ENCODE measurements around the gene ERAP2.

Gene ERAP2

GRCh38 chr5:96963267-96963666 lies 87.0 kb downstream of the ERAP2 start:
- DNase-seq (ENCODE audit: low read depth) = no peak

- DNase-seq (ENCODE audit: low read depth) = no peak
Observed at GRCh38 chr5:96966801-96967200, 90.5 kb downstream of the ERAP2 start.

- DNase-seq (ENCODE audit: low read depth) = no peak
Observed at GRCh38 chr5:96967400-96967799, 91.1 kb downstream of the ERAP2 start.

GRCh38 chr5:96968074-96968473 lies 91.8 kb downstream of the ERAP2 start:
- DNase-seq (ENCODE audit: low read depth) = no peak

- DNase-seq (ENCODE audit: low read depth) = no peak
Observed at GRCh38 chr5:96968614-96969013, 92.3 kb downstream of the ERAP2 start.

Measured in stimulated activated CD8-positive, alpha-beta memory T cell treated with anti-CD3 and anti-CD28 coated beads, Interleukin-12 subunit alpha, Interleukin-12 subunit beta, amount 100 ng/mL, for 1 hour (primary cell).